ENCODE results near the gene CNST.
"Not testable (repeated sequence)": the region's sequence is repeated elsewhere in the genome, so short reads cannot be mapped to it uniquely, and the experiment has no call there.

The CNST gene

DNA sequence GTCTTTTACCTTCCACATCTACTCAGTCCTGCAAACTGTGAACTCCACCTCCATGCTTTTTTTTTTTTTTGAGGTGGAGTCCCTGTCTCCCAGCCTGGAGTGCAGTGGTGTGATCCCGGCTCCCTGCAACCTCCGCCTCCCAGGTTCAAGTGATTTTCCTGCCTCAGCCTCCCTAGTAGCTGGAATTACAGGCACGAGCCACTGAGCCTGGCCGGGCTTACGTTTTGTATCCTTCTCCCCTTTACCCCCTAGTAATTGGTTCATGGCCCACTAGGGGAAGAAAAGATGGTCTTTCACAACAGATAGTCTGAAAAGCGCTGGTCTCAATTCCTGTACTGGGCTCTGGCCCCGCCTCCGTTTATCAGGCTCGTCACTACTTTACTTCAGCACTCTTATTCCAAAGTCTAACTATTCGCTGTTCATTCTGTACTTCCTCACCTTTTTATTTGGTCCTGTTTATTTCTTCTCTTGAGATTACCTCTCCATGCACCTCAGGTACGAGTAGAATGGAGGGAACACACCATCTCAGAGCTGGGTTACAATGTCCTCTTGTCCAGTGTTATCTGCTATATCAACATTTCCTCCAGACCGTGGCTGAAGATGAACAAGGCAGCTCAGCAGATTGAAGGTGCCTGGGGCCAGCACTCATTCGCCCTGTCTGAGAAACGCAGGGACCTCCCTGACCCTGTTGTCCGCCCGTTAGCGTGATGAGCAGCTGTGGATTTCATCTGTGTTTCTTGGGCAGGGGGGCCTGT lies 16.2 kb downstream of the CNST start:
- H3K27ac ChIP-seq (ENCODE audit: low read depth, low read length): peak overlapping the region; percentile 54
- H3K9me3 ChIP-seq (ENCODE audit: control insufficient read depth in 1 of 2, low read length in 2 of 2): no peaks in the 10 kb centered on the region
- peak overlapping the region; percentile 61 to 75 for H3K9ac ChIP-seq (ENCODE audit: low read depth in 1 of 2, low read length in 2 of 2)
- H3K4me3 ChIP-seq (ENCODE audit: low read depth in 1 of 2, low read length in 2 of 2): peak overlapping the region; percentile 75 to 77
- H3K36me3 ChIP-seq (ENCODE audit: control insufficient read depth in 1 of 2, insufficient read depth in 2 of 2, low read length in 2 of 2): no peaks in the 10 kb centered on the region
- H3K27me3 ChIP-seq (ENCODE audit: control insufficient read depth in 1 of 2, insufficient read depth in 2 of 2, low read length in 2 of 2): no peaks in the 10 kb centered on the region
- peaks cover 21 to 31% of the 10 kb centered on the region in 2 donors for H3K4me1 ChIP-seq (ENCODE audit: control insufficient read depth in 1 of 2, insufficient read depth in 2 of 2, low read length in 2 of 2)

DNA sequence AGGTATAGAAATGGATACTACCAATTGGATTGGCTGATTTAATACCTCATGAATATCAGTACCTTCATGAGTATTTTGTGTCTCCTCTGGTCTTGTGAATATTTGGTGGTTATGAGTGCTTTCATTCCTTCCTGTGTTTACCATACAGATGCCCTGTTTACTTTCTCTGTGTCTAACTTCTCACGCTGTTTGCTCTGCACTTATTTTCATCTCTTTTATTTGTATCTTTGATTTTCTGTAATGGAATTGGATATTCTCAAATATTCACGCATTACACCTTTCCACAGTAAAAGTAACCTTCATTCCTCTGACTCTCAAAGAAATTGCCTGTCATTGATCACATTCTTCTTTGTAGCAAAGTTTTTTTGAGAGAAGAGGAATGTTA lies 16.8 kb downstream of the CNST start:
- Histone ChIP-seq H3K27ac (ENCODE audit: low read depth, low read length) (peak overlapping the region; percentile 54), H3K9ac (ENCODE audit: low read depth in 1 of 2, low read length in 2 of 2) (peak overlapping the region; percentile 61 to 75), H3K36me3 (ENCODE audit: control insufficient read depth in 1 of 2, insufficient read depth in 2 of 2, low read length in 2 of 2) (no peaks in the 10 kb centered on the region), H3K4me1 (ENCODE audit: control insufficient read depth in 1 of 2, insufficient read depth in 2 of 2, low read length in 2 of 2) (peaks cover 21 to 33% of the 10 kb centered on the region in 2 donors), H3K4me3 (ENCODE audit: low read depth in 1 of 2, low read length in 2 of 2) (peak overlapping the region; percentile 75 to 77), H3K9me3 (ENCODE audit: control insufficient read depth in 1 of 2, low read length in 2 of 2) (no peaks in the 10 kb centered on the region), H3K27me3 (ENCODE audit: control insufficient read depth in 1 of 2, insufficient read depth in 2 of 2, low read length in 2 of 2) (no peaks in the 10 kb centered on the region)

DNA sequence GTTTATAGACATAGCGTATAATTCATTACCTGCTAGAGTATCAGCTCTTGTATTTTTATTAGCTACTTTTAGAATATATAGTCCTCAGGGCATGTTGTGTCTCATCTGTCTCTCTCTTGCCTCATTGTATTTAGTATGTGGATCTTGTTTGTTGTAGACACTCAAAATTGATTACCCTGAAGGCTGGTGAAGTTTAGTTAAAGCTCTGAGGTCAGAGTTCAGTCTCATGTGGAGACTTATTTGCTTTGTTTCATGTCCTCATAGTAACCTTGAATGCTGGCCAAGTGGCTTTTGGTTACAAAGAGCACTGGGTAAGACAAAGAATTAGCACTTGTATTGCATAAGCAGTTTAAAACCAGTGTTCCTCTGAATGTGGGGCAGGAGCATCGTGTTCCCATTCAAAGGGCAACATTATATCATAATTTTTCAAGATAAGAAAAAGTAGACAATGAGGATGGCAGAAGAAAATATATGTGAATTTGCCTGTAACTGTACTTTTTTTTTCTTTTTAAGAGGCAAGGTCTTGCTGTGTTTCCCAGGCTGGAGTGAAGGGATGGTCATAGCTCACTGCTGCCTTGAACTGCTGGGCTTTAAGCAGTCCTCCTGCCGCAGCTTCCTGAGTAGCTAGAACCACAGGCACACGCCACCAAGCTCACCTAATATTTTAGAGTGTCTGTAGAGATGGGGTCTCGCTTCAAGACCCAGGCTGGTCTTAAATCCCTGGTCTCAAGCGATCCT lies 17.4 kb downstream of the CNST start:
- H3K36me3 ChIP-seq (ENCODE audit: control insufficient read depth in 1 of 2, insufficient read depth in 2 of 2, low read length in 2 of 2): no peaks in the 10 kb centered on the region
- no peaks in the 10 kb centered on the region for H3K27me3 ChIP-seq (ENCODE audit: control insufficient read depth in 1 of 2, insufficient read depth in 2 of 2, low read length in 2 of 2)
- H3K9me3 ChIP-seq (ENCODE audit: control insufficient read depth in 1 of 2, low read length in 2 of 2): no peaks in the 10 kb centered on the region
- peak overlapping the region; percentile 75 to 77 for H3K4me3 ChIP-seq (ENCODE audit: low read depth in 1 of 2, low read length in 2 of 2)
- peaks cover 21 to 33% of the 10 kb centered on the region in 2 donors for H3K4me1 ChIP-seq (ENCODE audit: control insufficient read depth in 1 of 2, insufficient read depth in 2 of 2, low read length in 2 of 2)
- peak overlapping the region; percentile 58 for H3K27ac ChIP-seq (ENCODE audit: low read depth, low read length)
- peak overlapping the region in 1 of 2 donors; percentile 61 for H3K9ac ChIP-seq (ENCODE audit: low read depth in 1 of 2, low read length in 2 of 2)

DNA sequence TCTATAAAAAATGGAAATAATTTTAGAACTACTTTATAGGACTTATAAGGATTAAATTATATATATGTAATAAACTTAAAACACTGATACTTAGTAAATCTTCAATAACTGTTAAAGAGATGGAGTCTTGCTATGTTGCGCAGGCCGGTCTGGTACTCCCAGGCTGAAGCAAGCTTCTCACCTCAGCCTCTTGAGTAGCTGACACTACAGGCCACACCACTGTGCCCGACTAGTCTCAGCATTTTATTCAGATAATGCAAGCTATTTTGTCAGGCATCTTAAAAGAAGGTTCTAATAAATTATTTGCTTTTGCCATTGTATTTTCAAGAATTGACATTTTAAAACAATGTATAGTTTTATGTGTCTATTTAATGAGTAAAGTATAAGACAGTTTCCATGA lies 20.8 kb downstream of the CNST start:
- no peaks in the 10 kb centered on the region for H3K27me3 ChIP-seq (ENCODE audit: control insufficient read depth in 1 of 2, insufficient read depth in 2 of 2, low read length in 2 of 2)
- no peak overlapping the region for H3K27ac ChIP-seq (ENCODE audit: low read depth, low read length)
- H3K4me1 ChIP-seq (ENCODE audit: control insufficient read depth in 1 of 2, insufficient read depth in 2 of 2, low read length in 2 of 2): peaks cover 22 to 38% of the 10 kb centered on the region in 2 donors
- no peaks in the 10 kb centered on the region for H3K9me3 ChIP-seq (ENCODE audit: control insufficient read depth in 1 of 2, low read length in 2 of 2)
- H3K4me3 ChIP-seq (ENCODE audit: low read depth in 1 of 2, low read length in 2 of 2): no peak overlapping the region
- peaks cover 5 to 7% of the 10 kb centered on the region in 2 donors for H3K36me3 ChIP-seq (ENCODE audit: control insufficient read depth in 1 of 2, insufficient read depth in 2 of 2, low read length in 2 of 2)
- H3K9ac ChIP-seq (ENCODE audit: low read depth in 1 of 2, low read length in 2 of 2): no peak overlapping the region

DNA sequence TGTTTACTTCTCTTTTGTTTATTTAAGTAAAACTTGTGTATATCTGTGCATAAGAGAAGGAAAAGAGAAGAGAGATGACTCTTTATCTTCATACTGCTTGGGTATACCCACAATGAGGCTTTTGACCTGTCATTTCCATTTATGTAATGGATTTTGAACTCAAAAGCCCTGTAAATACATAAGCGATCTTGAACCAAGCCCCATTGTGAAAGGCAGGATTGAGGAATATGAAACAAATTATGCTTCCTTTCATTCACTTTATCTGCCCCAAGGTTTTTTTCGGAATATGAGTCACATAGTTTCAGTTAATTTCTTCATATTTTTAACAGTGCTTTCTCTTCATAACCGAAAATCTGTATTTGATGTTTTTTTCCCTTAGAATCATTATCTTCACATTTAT lies 21.4 kb downstream of the CNST start:
- H3K9me3 ChIP-seq (ENCODE audit: control insufficient read depth in 1 of 2, low read length in 2 of 2): no peaks in the 10 kb centered on the region
- no peaks in the 10 kb centered on the region for H3K27me3 ChIP-seq (ENCODE audit: control insufficient read depth in 1 of 2, insufficient read depth in 2 of 2, low read length in 2 of 2)
- H3K27ac ChIP-seq (ENCODE audit: low read depth, low read length): no peak overlapping the region
- H3K4me3 ChIP-seq (ENCODE audit: low read depth in 1 of 2, low read length in 2 of 2): no peak overlapping the region
- H3K9ac ChIP-seq (ENCODE audit: low read depth in 1 of 2, low read length in 2 of 2): peak overlapping the region in 1 of 2 donors; percentile 3
- peaks cover 7 to 8% of the 10 kb centered on the region in 2 donors for H3K36me3 ChIP-seq (ENCODE audit: control insufficient read depth in 1 of 2, insufficient read depth in 2 of 2, low read length in 2 of 2)
- peaks cover 19 to 37% of the 10 kb centered on the region in 2 donors for H3K4me1 ChIP-seq (ENCODE audit: control insufficient read depth in 1 of 2, insufficient read depth in 2 of 2, low read length in 2 of 2)

DNA sequence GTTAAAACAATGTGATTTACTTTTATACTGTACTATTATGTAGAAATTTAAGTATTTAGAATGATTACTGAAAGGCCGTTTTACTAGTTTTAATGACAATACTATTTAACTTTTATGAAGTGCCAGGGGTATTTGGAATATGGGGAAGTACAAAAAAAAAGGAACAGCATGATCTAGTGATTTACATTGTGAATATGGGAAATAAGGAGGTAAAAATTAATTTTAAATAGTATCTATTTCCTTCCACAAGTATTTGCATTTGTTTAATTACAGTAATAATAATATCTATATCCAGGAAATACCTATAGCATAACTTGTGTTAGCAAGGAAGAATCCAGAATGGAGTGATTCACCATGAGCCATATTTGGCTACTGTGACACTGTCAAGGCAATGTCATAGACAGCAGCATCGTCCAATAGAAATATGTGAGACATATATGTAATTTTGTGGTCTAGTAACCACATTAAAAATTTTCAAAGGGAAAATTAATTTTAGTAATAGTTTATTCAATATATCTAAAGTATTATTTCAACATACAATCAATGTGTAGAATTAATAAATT lies 22.0 kb downstream of the CNST start:
- Histone ChIP-seq H3K27ac (ENCODE audit: low read depth, low read length) (no peak overlapping the region), H3K27me3 (ENCODE audit: control insufficient read depth in 1 of 2, insufficient read depth in 2 of 2, low read length in 2 of 2) (no peaks in the 10 kb centered on the region), H3K9ac (ENCODE audit: low read depth in 1 of 2, low read length in 2 of 2) (no peak overlapping the region), H3K9me3 (ENCODE audit: control insufficient read depth in 1 of 2, low read length in 2 of 2) (no peaks in the 10 kb centered on the region), H3K4me3 (ENCODE audit: low read depth in 1 of 2, low read length in 2 of 2) (no peak overlapping the region), H3K36me3 (ENCODE audit: control insufficient read depth in 1 of 2, insufficient read depth in 2 of 2, low read length in 2 of 2) (peaks cover 7 to 8% of the 10 kb centered on the region in 2 donors), H3K4me1 (ENCODE audit: control insufficient read depth in 1 of 2, insufficient read depth in 2 of 2, low read length in 2 of 2) (peaks cover 16 to 31% of the 10 kb centered on the region in 2 donors)

DNA sequence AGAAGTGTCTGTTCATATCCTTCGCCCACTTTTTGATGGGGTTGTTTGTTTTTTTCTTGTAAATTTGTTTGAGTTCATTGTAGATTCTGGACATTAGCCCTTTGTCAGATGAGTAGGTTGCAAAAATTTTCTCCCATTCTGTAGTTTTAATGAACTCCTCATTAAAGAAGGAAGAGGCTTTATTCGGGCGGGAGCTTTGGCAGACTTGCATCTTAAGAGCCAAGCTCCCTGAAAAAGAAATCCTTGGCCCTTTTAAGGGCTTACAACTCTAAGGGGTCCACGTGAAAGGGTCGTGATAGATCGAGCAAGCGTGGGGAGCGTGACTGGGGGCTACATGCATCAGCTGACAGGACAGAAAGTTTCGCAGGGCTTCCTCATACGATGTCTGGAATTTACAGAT lies 23.7 kb downstream of the CNST start:
- H3K9ac ChIP-seq (ENCODE audit: low read depth in 1 of 2, low read length in 2 of 2); H3K4me3 ChIP-seq (ENCODE audit: low read depth in 1 of 2, low read length in 2 of 2); H3K27me3 ChIP-seq (ENCODE audit: control insufficient read depth in 1 of 2, insufficient read depth in 2 of 2, low read length in 2 of 2); H3K9me3 ChIP-seq (ENCODE audit: control insufficient read depth in 1 of 2, low read length in 2 of 2); H3K27ac ChIP-seq (ENCODE audit: low read depth, low read length): not testable (repeated sequence)
- Histone ChIP-seq H3K36me3 (ENCODE audit: control insufficient read depth in 1 of 2, insufficient read depth in 2 of 2, low read length in 2 of 2) (peaks cover 7 to 11% of the 10 kb centered on the region in 2 donors), H3K4me1 (ENCODE audit: control insufficient read depth in 1 of 2, insufficient read depth in 2 of 2, low read length in 2 of 2) (peaks cover 8 to 14% of the 10 kb centered on the region in 2 donors)

DNA sequence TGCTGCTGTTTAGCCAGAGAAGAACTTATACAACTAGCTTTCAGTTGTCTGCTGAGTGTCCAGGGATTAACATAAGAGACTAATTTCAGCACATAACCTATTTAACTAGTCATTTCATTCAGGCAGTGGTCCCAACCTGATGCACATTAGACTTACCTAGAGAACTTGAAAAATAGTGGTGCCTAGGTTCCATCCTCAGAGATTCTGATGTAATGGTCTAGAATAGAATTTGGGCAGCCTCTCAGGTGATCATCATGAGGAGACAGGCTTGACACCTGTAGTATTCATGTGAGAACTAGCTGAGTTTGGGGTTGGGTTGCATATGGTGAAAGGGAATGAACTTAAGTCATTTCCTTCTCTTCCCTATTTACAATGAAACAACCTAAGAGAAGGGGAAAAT lies 24.8 kb downstream of the CNST start:
- Histone ChIP-seq H3K27me3 (ENCODE audit: control insufficient read depth in 1 of 2, insufficient read depth in 2 of 2, low read length in 2 of 2) (no peaks in the 10 kb centered on the region), H3K4me3 (ENCODE audit: low read depth in 1 of 2, low read length in 2 of 2) (no peak overlapping the region), H3K27ac (ENCODE audit: low read depth, low read length) (no peak overlapping the region), H3K4me1 (ENCODE audit: control insufficient read depth in 1 of 2, insufficient read depth in 2 of 2, low read length in 2 of 2) (peaks cover 8 to 11% of the 10 kb centered on the region in 2 donors), H3K9ac (ENCODE audit: low read depth in 1 of 2, low read length in 2 of 2) (no peak overlapping the region), H3K9me3 (ENCODE audit: control insufficient read depth in 1 of 2, low read length in 2 of 2) (no peaks in the 10 kb centered on the region), H3K36me3 (ENCODE audit: control insufficient read depth in 1 of 2, insufficient read depth in 2 of 2, low read length in 2 of 2) (peaks cover 7 to 13% of the 10 kb centered on the region in 2 donors)

DNA sequence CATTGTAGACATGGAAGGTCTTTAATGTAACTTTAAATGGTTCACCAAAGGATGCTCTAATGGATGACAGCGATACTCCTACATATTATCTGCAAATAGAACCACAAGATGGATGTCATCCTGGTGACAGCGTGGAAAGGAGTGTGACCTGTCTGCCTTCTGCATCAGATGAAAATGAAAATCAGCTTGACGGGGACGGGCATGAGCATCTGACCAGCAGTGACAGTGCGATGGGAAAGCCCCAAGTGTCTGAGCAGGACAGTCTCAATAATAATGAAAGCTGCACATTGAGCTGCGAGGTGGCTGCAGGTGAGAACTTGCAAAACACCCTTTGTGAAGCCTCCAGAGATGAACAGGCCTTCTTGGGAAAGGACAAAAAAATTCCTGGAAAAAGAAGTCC lies 25.2 kb downstream of the CNST start:
- no peak overlapping the region for H3K4me3 ChIP-seq (ENCODE audit: low read depth in 1 of 2, low read length in 2 of 2)

DNA sequence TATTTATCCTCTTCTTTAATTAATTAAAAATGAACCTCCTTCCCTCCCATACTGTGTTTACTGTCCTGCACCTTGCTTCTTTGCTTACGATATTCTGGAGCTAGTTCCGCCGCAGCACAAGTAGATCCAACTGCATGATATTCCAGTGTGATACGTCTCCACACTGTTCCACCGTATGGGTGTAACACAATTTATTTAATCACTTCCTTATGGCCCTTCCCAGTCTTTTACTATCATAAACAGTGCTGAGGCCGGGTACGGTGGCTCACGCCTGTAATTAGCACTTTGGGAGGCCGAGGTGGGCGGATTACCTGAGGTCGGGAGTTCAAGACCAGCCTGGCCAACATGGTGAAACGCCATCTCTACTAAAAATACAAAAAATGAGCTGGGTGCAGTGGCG lies 25.7 kb downstream of the CNST start:
- H3K4me3 ChIP-seq (ENCODE audit: low read depth in 1 of 2, low read length in 2 of 2): no peak overlapping the region
- H3K27ac ChIP-seq (ENCODE audit: low read depth, low read length): no peak overlapping the region

More for the DNA sequence above, 25.2 kb downstream of the CNST start:
- no peaks in the 10 kb centered on the region for H3K9me3 ChIP-seq (ENCODE audit: control insufficient read depth in 1 of 2, low read length in 2 of 2)
- H3K27me3 ChIP-seq (ENCODE audit: control insufficient read depth in 1 of 2, insufficient read depth in 2 of 2, low read length in 2 of 2): no peaks in the 10 kb centered on the region
- peaks cover 7 to 13% of the 10 kb centered on the region in 2 donors for H3K36me3 ChIP-seq (ENCODE audit: control insufficient read depth in 1 of 2, insufficient read depth in 2 of 2, low read length in 2 of 2)
- no peak overlapping the region for H3K27ac ChIP-seq (ENCODE audit: low read depth, low read length)
- no peak overlapping the region for H3K9ac ChIP-seq (ENCODE audit: low read depth in 1 of 2, low read length in 2 of 2)
- peaks cover 8 to 11% of the 10 kb centered on the region in 2 donors for H3K4me1 ChIP-seq (ENCODE audit: control insufficient read depth in 1 of 2, insufficient read depth in 2 of 2, low read length in 2 of 2)

More for the DNA sequence above, 25.7 kb downstream of the CNST start:
- Histone ChIP-seq H3K9me3 (ENCODE audit: control insufficient read depth in 1 of 2, low read length in 2 of 2) (no peaks in the 10 kb centered on the region), H3K27me3 (ENCODE audit: control insufficient read depth in 1 of 2, insufficient read depth in 2 of 2, low read length in 2 of 2) (no peaks in the 10 kb centered on the region), H3K4me1 (ENCODE audit: control insufficient read depth in 1 of 2, insufficient read depth in 2 of 2, low read length in 2 of 2) (peaks cover 9 to 11% of the 10 kb centered on the region in 2 donors), H3K36me3 (ENCODE audit: control insufficient read depth in 1 of 2, insufficient read depth in 2 of 2, low read length in 2 of 2) (peaks cover 7 to 13% of the 10 kb centered on the region in 2 donors), H3K9ac (ENCODE audit: low read depth in 1 of 2, low read length in 2 of 2) (no peak overlapping the region)

All from duodenal mucosa (tissue), 2 donors.